ENCODE measurements around the gene DEPP1. TPM values are rescaled to one million over a fixed set of nuclear protein-coding genes. Genes with fewer than 3 reads are reported as not detected.

The DEPP1 gene
- total and polyA plus RNA-seq, 2 of the 13 experiments (the other 11 are each of a cell fraction or from before 2014, with no cell fraction given), result 14.8 to 270 TPM

GRCh38 chr10:44939691-44940401, 38.8 kb downstream of the DEPP1 start (continued):
- TF ChIP-seq MLX (CRISPR knock-in tag; IDR thresholded peaks at IDR 0.05) (no peak), ZNF180 (CRISPR knock-in tag; IDR thresholded peaks at IDR 0.05; ENCODE audit: borderline replicate concordance, low read depth) (no peak), ZNF816 (CRISPR knock-in tag; IDR thresholded peaks at IDR 0.05; ENCODE audit: borderline replicate concordance) (no peak), NFRKB (IDR thresholded peaks at IDR 0.05) (no peak), ZNF670 (CRISPR knock-in tag; IDR thresholded peaks at IDR 0.05; ENCODE audit: borderline replicate concordance) (no peak), NR0B2 (CRISPR knock-in tag; IDR thresholded peaks at IDR 0.05) (no peak), ZNF800 (CRISPR knock-in tag; IDR thresholded peaks at IDR 0.05) (no peak), ELF4 (CRISPR knock-in tag; IDR thresholded peaks at IDR 0.05; ENCODE audit: borderline replicate concordance) (no peak), ZNF292 (CRISPR knock-in tag; IDR thresholded peaks at IDR 0.05; ENCODE audit: borderline replicate concordance, low read depth) (no peak), ZNF407 (CRISPR knock-in tag; IDR thresholded peaks at IDR 0.05; ENCODE audit: not compliant biosample characterization) (no peak), NR2F6 (IDR thresholded peaks at IDR 0.05) (peak; percentile 93), NR2F6 (CRISPR knock-in tag; IDR thresholded peaks at IDR 0.05) (peak; percentile 91), HNF1A (IDR thresholded peaks at IDR 0.05; ENCODE audit: low read depth) (peak; percentile 95), HNF1A (CRISPR knock-in tag; IDR thresholded peaks at IDR 0.05; ENCODE audit: borderline replicate concordance) (peak; percentile 98)
